GM12875 (cell line): ENCODE data around the gene ZYX.
"Not testable (repeated sequence)": the region's sequence is repeated elsewhere in the genome, so short reads cannot be mapped to it uniquely, and the experiment has no call there.

Experiments used
- H3K4me3 ChIP-seq: one replicate; pipeline ENCODE4 v1.5.1; 2011; ENCODE audit warnings: low read depth, low read length, control low read depth
- CTCF ChIP-seq: IDR thresholded peaks from 2 replicates; pipeline ENCODE4 v1.5.1; 2011; ENCODE audit warnings: low read depth, mild to moderate bottlenecking, control low read depth, inconsistent platforms, low read length, moderate library complexity, borderline replicate concordance; ENCODE audit not compliant: insufficient read depth

ZYX gene

GRCh38 chr7:143418681-143419458, 37.7 kb downstream of the ZYX start:
- no peak overlapping the region for H3K4me3 ChIP-seq
- TF ChIP-seq CTCF = no peak

GRCh38 chr7:143419880-143420279, 38.7 kb downstream of the ZYX start:
- no peak overlapping the region for H3K4me3 ChIP-seq
- no peak for TF ChIP-seq CTCF

- H3K4me3 ChIP-seq = not testable (repeated sequence)
These were observed 39.5 kb downstream of the ZYX start for GRCh38 chr7:143420624-143421023.

- no peak for TF ChIP-seq CTCF
- no peak overlapping the region for H3K4me3 ChIP-seq
These were observed 40.9 kb downstream of the ZYX start for GRCh38 chr7:143422033-143422432.

- not testable (repeated sequence) for H3K4me3 ChIP-seq
These were observed 43.3 kb downstream of the ZYX start for GRCh38 chr7:143424476-143424875.

GRCh38 chr7:143426479-143427142, 45.5 kb downstream of the ZYX start:
- TF ChIP-seq CTCF = no peak
- no peak overlapping the region for H3K4me3 ChIP-seq

GRCh38 chr7:143429770-143430698, 48.9 kb downstream of the ZYX start:
- H3K4me3 ChIP-seq = no peak overlapping the region
- TF ChIP-seq CTCF = no peak

GRCh38 chr7:143431109-143431508, 50.0 kb downstream of the ZYX start:
- no peak for TF ChIP-seq CTCF
- H3K4me3 ChIP-seq = no peak overlapping the region
